Right atrium auricular region (tissue), 2 donors: Measurements from ENCODE around the gene C16orf46. TPM values are rescaled to one million over a fixed set of nuclear protein-coding genes. Genes with fewer than 3 reads are reported as not detected.

Experiments used
- DNase-seq: peaks from one replicate; pipeline ENCODE4 v3.0.0-alpha.2; 2019; ENCODE audit warnings: low spot score
- H3K27ac ChIP-seq, 2 donors: fragments of 200-600 bp; sonication (generic); 1 replicate in 1 of 2; 2 replicates in 1 of 2; pipeline ENCODE4 v1.5.1; 2016 to 2019
- H3K27me3 ChIP-seq, 2 donors: fragments of 200-600 bp; sonication (generic); one replicate each; pipeline versions ENCODE4 v1.5.1 to v1.6.0; 2017 to 2019
- H3K36me3 ChIP-seq: fragments of 200-600 bp; sonication (generic); one replicate; pipeline ENCODE4 v1.5.1; 2016
- H3K4me1 ChIP-seq, 2 donors: fragments of 200-600 bp; sonication (generic); one replicate each; pipeline versions ENCODE4 v1.5.1 to v1.6.0; 2017 to 2019
- H3K4me3 ChIP-seq, 2 donors: fragments of 200-600 bp; sonication (generic); 1 replicate in 1 of 2; 2 replicates in 1 of 2; pipeline ENCODE4 v1.5.1; 2017 to 2019; ENCODE audit warnings: mild to moderate bottlenecking in 1 of 2, moderate library complexity in 1 of 2
- H3K9me3 ChIP-seq, 2 donors: fragments of 200-600 bp; sonication (generic); one replicate each; pipeline ENCODE4 v1.5.1; 2019
- CTCF ChIP-seq, 2 donors: fragments of 200-600 bp; sonication (generic); IDR thresholded peaks; one replicate each; pipeline ENCODE4 v1.5.1; 2019; ENCODE audit warnings: antibody characterized with exemption in 2 of 2
- total RNA-seq, 2 donors: library from RNA; depleted of rRNA; stranded (reverse); fragments of >200 nt; gene quantifications; one replicate each; pipeline ENCODE4 v1.1.0, GENCODE V29; 2016

Gene C16orf46
- total RNA-seq, 2 donors from 2014 or later = 1.5 TPM; not detected in 1

- H3K36me3 ChIP-seq = no peaks in the 10 kb centered on the region
- H3K9me3 ChIP-seq = no peaks in the 10 kb centered on the region
- DNase-seq = no peak
- no peak for TF ChIP-seq CTCF (IDR thresholded peaks at IDR 0.05)
- no peak overlapping the region for H3K4me3 ChIP-seq
- no peaks in the 10 kb centered on the region for H3K27me3 ChIP-seq
- H3K4me1 ChIP-seq = no peaks in the 10 kb centered on the region
- H3K27ac ChIP-seq = no peak overlapping the region
Observed at GRCh38 chr16:81061871-81062608, 15.0 kb downstream of the C16orf46 start.

GRCh38 chr16:81061307-81061640 lies 15.8 kb downstream of the C16orf46 start:
- Histone ChIP-seq H3K27me3 (no peaks in the 10 kb centered on the region), H3K27ac (no peak overlapping the region), H3K4me3 (no peak overlapping the region), H3K4me1 (no peaks in the 10 kb centered on the region), H3K9me3 (no peaks in the 10 kb centered on the region), H3K36me3 (no peaks in the 10 kb centered on the region)
- TF ChIP-seq CTCF (IDR thresholded peaks at IDR 0.05) = no peak
- DNase-seq = no peak

GRCh38 chr16:81060576-81061306 lies 16.3 kb downstream of the C16orf46 start:
- H3K4me3 ChIP-seq = no peak overlapping the region
- H3K36me3 ChIP-seq = no peaks in the 10 kb centered on the region

GRCh38 chr16:81053761-81054160 lies 23.3 kb downstream of the C16orf46 start:
- TF ChIP-seq CTCF (IDR thresholded peaks at IDR 0.05) = no peak
- peaks cover 0 to 13% of the 10 kb centered on the region in 2 donors for H3K9me3 ChIP-seq
- no peak for DNase-seq
- H3K36me3 ChIP-seq = no peaks in the 10 kb centered on the region
- no peak overlapping the region for H3K4me3 ChIP-seq
- no peak overlapping the region for H3K27ac ChIP-seq
- H3K27me3 ChIP-seq = no peaks in the 10 kb centered on the region
- no peaks in the 10 kb centered on the region for H3K4me1 ChIP-seq

More at GRCh38 chr16:81060576-81061306, 16.3 kb downstream of the C16orf46 start:
- Histone ChIP-seq H3K4me1 (no peaks in the 10 kb centered on the region), H3K9me3 (no peaks in the 10 kb centered on the region), H3K27ac (no peak overlapping the region), H3K27me3 (no peaks in the 10 kb centered on the region)
- DNase-seq = no peak
- TF ChIP-seq CTCF (IDR thresholded peaks at IDR 0.05) = no peak

- Histone ChIP-seq H3K4me1 (peaks cover 2 to 10% of the 10 kb centered on the region in 2 donors), H3K4me3 (no peak overlapping the region), H3K36me3 (peaks cover 46% of the 10 kb centered on the region), H3K27me3 (no peaks in the 10 kb centered on the region), H3K27ac (no peak overlapping the region), H3K9me3 (no peaks in the 10 kb centered on the region)
- no peak for TF ChIP-seq CTCF (IDR thresholded peaks at IDR 0.05)
- no peak for DNase-seq
Observed at GRCh38 chr16:81042821-81043220, 34.2 kb downstream of the C16orf46 start.
